GM20000 (cell line): ENCODE measurements around the gene ZNF469.

Experiments used
- DNase-seq: peaks from one replicate; pipeline ENCODE4 v3.0.0; 2012; ENCODE audit warnings: low spot score
- TF ChIP-seq, protein P1 (sequence below): IDR thresholded peaks from 2 replicates; pipeline ENCODE4 v1.5.1; 2012; ENCODE audit warnings: mild to moderate bottlenecking, control low read depth; ENCODE audit errors: extremely low read depth, missing control alignments

The ZNF469 gene

DNA sequence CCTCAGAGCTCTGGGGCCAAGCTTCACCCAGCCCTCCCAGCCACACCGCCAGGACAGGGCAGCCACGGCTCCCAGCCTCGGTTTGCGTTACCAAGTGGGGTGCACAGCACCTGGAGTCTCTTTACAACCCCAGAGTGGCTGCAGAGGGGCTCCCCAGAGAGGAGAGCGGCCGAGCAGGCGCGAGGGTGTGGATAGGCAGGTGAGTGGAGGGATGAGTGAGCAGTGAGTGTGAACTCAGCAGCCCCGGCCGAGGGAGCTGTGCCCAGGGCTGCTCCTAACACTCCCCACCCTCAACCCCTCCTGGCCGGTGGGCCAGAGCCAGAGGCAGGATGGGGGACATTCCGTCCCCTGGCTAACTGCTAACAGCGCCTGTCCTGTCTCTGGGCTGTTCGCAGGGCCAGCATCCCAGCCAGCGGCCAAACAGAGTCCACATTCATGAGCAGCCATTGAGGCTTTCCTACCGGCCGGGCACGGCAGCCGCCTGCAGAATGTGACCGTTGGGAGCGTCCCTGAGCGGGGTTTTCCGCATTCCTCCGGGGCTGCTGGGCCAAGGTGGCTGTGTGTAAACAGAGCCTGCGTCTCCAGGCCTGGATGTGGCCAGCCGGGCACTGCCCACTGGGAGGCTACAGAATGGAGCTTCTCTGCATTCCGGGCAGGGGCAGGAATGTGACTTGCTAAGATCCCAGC lies 5.3 kb downstream of the ZNF469 start:
- no peak for DNase-seq

DNA sequence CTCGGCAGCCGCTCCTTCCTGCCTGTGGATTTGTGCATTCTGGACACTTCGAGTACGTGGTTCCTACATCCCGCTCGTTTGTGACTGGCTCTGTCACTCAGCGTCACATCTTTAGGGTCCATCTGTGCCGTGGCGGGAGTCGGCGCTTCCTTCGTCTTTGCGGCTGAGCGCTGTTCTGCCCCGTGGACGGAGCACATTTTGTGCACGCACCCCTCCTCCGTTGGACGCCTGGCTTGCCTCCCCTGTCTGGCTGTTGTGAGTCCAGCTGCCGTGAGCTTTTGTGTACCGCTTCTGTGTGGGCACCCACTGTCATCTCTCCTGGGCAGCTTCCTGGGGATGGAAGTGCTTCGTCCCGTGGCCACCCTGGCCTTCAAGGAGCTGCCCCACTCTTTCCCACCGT lies 6.4 kb downstream of the ZNF469 start:
- TF ChIP-seq, protein P1, sequence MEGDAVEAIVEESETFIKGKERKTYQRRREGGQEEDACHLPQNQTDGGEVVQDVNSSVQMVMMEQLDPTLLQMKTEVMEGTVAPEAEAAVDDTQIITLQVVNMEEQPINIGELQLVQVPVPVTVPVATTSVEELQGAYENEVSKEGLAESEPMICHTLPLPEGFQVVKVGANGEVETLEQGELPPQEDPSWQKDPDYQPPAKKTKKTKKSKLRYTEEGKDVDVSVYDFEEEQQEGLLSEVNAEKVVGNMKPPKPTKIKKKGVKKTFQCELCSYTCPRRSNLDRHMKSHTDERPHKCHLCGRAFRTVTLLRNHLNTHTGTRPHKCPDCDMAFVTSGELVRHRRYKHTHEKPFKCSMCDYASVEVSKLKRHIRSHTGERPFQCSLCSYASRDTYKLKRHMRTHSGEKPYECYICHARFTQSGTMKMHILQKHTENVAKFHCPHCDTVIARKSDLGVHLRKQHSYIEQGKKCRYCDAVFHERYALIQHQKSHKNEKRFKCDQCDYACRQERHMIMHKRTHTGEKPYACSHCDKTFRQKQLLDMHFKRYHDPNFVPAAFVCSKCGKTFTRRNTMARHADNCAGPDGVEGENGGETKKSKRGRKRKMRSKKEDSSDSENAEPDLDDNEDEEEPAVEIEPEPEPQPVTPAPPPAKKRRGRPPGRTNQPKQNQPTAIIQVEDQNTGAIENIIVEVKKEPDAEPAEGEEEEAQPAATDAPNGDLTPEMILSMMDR = no peak
- DNase-seq = no peak

More for the DNA sequence above, 5.3 kb downstream of the ZNF469 start:
- TF ChIP-seq, protein P1 = no peak

DNA sequence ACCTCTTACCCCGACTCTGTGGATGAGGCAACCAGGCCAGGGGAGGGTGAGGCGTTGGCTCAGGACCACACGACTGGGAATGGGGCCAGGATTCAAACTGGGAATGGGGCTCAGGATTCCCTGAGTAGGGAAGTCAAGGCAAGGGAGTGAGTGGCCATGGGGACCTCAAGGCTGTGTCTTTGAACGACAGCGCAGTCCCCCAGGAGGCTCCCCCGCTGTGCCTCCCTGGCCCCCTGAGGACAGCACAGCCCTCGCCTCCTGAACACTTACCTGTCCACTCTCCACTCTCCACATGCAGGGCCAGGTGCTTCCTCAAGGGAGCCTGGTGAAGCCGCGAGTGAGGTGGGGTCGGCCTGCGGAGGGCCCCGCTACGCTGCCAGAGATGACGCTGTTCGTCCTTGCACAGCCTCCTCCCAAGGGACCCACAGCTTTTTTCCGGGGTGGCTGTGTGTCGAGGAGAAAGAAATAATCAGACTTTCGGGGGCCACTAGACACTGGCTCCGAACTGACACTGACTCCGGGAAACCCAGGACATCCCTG lies 6.9 kb downstream of the ZNF469 start:
- TF ChIP-seq, protein P1 = no peak
- DNase-seq = no peak

DNA sequence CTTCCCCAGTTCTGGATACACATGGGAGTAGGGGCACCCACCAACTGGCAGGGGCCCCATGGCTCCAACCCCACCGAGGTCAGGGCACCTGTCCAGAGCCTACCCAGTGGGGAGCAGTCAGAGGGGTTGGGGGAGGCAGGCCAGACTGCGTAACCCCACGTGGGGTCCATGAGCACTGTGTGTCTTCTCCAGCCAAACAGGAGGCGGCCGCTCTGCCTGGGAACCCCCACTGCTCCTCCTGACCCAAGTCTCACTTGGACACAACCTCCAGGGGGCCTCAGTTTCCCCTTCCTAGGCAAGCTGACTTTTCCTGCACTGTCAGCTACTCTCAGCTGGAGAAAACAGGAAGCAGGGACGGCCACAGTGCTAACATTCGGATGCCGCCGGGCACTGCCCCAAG lies 7.5 kb downstream of the ZNF469 start:
- DNase-seq = no peak
- TF ChIP-seq, protein P1 = no peak

DNA sequence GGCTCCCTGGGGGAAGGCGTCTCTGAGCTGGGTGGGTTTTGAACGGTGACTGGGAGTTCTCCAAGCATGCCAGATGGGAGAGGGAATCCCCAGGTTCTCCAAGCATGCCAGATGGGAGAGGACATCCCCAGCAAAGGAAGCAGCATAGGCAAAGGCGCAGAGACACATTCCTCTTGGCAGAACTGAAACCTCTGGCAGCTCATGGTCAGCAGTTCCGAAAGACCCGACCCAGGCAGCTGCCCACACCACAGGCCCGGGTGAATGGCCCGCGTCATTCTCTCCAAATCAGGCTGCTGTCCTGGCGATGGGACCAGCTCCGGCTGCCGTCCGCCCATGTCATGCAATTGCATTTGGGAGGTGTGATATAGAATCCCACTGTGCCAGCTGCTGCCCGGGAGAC lies 8.0 kb downstream of the ZNF469 start:
- TF ChIP-seq, protein P1 = no peak

DNA sequence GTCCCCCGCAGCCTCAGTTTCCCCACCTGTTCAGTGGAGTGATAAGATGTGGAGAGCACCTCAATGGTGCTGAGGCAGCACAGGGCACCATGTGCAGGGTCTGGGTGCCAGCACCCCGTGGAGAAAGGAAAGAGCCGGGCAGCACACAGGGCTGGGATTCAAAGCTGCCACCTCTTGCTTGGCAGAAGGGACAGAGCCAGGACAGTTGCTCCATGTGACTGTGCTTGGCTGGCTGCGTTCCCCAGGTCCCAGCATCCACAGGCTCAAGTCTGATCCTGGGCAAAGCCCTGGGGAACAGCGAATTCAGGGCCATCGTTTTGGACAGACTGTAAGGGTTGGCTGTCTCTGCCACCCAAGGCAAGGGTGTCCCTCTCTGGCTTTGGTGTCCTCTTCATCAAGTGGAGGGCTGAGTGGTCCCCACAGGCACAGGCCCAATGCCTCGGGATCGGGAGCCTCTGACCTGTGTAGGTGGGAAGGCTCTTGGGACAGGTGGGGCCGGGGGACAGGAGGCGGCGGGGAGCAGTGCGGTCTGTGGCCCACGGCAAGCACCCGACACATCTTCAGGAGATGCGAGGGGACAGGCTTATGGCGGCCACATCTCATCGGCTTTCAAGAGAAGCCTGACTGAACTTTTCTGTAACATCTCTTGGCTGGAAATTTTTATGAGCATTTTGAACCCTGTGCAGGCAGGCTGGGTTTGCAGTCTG lies 8.5 kb downstream of the ZNF469 start:
- TF ChIP-seq, protein P1 = no peak
- DNase-seq = no peak

More for the DNA sequence above, 8.0 kb downstream of the ZNF469 start:
- no peak for DNase-seq

DNA sequence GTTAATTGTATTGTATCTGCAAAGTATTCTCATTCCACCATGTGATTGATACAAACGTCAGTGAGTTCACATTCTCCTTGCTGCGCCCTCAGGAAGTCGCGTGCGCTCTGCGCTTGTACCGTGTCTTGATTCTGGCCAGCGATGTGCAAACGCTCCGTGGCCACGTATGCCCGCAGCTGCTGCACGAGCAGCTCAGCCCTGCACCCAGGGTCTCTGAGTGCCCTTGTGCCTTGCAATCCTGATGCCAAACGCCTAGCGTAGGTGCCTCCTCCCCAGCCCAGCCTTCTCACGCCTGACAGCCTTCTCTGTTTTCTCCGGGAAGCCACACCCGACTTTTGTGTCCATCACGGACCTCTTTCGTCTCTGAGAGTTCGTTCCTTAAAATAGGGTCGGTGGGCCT lies 9.4 kb downstream of the ZNF469 start:
- TF ChIP-seq, protein P1 = no peak
- DNase-seq = no peak
